Large intestine (tissue), 3 donors: Measurements from ENCODE around the gene MSL3B. TPM values are rescaled to one million over a fixed set of nuclear protein-coding genes. Genes with fewer than 3 reads are reported as not detected.

Experiments
- DNase-seq, 2 donors: peaks; one replicate each; pipeline versions ENCODE4 v3.0.0 to v3.0.0-alpha.2; 2013
- H3K27ac ChIP-seq: one replicate; pipeline ENCODE4 v1.5.1; 2013; ENCODE audit warnings: low read length
- H3K27me3 ChIP-seq: 2 replicates; pipeline ENCODE4 v1.6.1; 2013; ENCODE audit warnings: low read length; ENCODE audit not compliant: control insufficient read depth, insufficient read depth
- H3K36me3 ChIP-seq: 2 replicates; pipeline ENCODE4 v1.6.1; 2013; ENCODE audit warnings: low read length; ENCODE audit not compliant: control insufficient read depth, insufficient read depth
- H3K4me1 ChIP-seq: one replicate; pipeline ENCODE4 v1.6.1; 2013; ENCODE audit warnings: low read length; ENCODE audit not compliant: control insufficient read depth, insufficient read depth
- H3K4me3 ChIP-seq: one replicate; pipeline ENCODE4 v1.5.1; 2013; ENCODE audit warnings: low read length
- H3K9me3 ChIP-seq: one replicate; pipeline ENCODE4 v1.6.1; 2013; ENCODE audit warnings: mild to moderate bottlenecking, low read depth, low read length, moderate library complexity; ENCODE audit not compliant: control insufficient read depth
- WGBS: methylation state at CpG from one replicate; pipeline ENCODE4 v1.1.5; 2013; ENCODE audit warnings: low lambda C conversion rate; ENCODE audit not compliant: insufficient coverage; 5-methylcytosine and 5-hydroxymethylcytosine counted together
- polyA plus RNA-seq: library from polyadenylated mRNA; unstranded; fragments of 120-200 nt; gene quantifications from one replicate; pipeline ENCODE4 v1.2.1, GENCODE V29; 2013

Gene MSL3B

DNA sequence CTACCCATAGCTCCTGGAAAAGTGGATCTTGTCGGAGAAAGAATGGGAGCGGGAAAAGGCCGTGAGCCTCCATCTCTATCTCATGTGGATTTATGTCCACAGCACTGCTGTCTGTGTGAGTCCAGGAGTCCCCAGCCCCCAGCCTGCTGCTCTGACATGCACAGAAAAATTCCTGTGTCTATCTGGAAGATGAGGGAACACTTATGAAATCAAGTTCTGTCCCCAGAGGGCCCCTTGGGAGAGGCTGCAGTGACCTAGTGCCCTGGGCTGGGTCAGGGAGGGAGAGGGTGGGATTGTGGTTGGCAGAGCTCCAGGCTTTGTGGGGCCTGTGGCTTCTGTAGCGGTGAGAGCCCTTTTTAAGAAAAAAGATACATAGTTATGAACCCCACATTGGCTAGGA is 51.4 kb downstream of the MSL3B start:
- Histone ChIP-seq H3K27me3 (no peaks in the 10 kb centered on the region), H3K9me3 (no peaks in the 10 kb centered on the region), H3K4me1 (peaks cover 24% of the 10 kb centered on the region), H3K27ac (peak overlapping the region; percentile 58), H3K4me3 (no peak overlapping the region), H3K36me3 (no peaks in the 10 kb centered on the region)
- peak; percentile 62 to 82 for DNase-seq
- no CpG with 5 or more reads among the region's 4 CpGs for WGBS

DNA sequence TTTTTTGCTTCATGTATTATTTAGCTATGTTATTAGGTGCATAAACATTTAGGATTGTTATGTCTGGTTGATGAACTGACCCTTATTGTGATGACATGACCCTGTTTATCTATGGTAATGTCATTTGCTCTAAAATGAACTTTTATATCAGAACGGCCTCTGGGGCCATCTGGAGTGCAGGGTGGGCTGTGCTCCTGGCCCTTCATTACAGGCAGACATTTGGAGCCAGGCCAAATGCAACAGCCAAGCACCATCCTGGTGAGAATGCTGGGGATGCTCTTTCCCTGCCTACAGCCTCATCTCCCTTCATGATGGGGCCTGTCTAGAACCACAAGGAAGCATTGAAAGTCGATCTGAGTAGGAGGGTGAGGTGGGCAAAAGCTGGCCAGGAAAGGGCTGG is 51.9 kb downstream of the MSL3B start:
- WGBS = no CpG with 5 or more reads among the region's 2 CpGs
- Histone ChIP-seq H3K36me3 (no peaks in the 10 kb centered on the region), H3K27ac (peak overlapping the region; percentile 58), H3K4me3 (no peak overlapping the region), H3K27me3 (no peaks in the 10 kb centered on the region), H3K4me1 (peaks cover 24% of the 10 kb centered on the region), H3K9me3 (no peaks in the 10 kb centered on the region)
- DNase-seq = no peak

DNA sequence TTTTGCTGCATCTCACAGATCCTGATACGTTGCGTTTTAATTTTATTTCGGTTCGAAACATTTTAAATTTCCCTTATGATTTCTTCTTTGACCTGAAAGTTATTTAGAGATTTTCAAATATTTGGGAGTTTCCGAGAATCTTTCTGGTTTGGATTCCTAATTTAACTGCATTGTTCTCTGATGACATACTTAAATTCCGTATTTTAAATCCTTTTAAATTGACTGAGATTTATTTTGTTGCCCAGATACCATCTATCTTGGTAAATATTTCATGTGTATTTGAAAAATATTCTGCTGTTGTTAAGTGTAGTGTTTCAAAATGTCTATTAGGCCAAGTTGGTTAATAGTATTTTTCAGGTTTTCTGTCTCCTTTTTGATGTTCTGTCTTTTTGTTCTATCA is 52.3 kb downstream of the MSL3B start:
- Histone ChIP-seq H3K4me1 (peaks cover 24% of the 10 kb centered on the region), H3K27me3 (no peaks in the 10 kb centered on the region), H3K9me3 (no peaks in the 10 kb centered on the region), H3K36me3 (no peaks in the 10 kb centered on the region), H3K27ac (no peak overlapping the region), H3K4me3 (no peak overlapping the region)
- 100% methylated on average over 4 of the region's 6 CpGs for WGBS
- DNase-seq = no peak

Other genes with a start within 250 kb of the MSL3B start
- gene UGT1A10, start 231.9 kb downstream of the MSL3B start, polyA plus RNA-seq = 0.06 TPM
- gene UGT1A9, start 196.5 kb downstream of the MSL3B start, polyA plus RNA-seq = not detected
- gene UGT1A7, start 186.5 kb downstream of the MSL3B start, polyA plus RNA-seq = not detected
- 0.06 TPM for gene UGT1A6, start 175.5 kb downstream of the MSL3B start, polyA plus RNA-seq
- gene UGT1A5, start 155.5 kb downstream of the MSL3B start, polyA plus RNA-seq = 0.15 TPM
- 0.04 TPM for gene UGT1A4, start 149.7 kb downstream of the MSL3B start, polyA plus RNA-seq
- 0.16 TPM for gene UGT1A3, start 139.3 kb downstream of the MSL3B start, polyA plus RNA-seq
- gene UGT1A1, start 108.1 kb downstream of the MSL3B start, polyA plus RNA-seq = 1.6 TPM
- 0.16 TPM for gene MROH2A, start 90.1 kb downstream of the MSL3B start, polyA plus RNA-seq
- 10.6 TPM for gene HJURP, start 13.9 kb downstream of the MSL3B start, polyA plus RNA-seq
- gene TRPM8, start 49.0 kb upstream of the MSL3B start, polyA plus RNA-seq = 0.15 TPM
- 0.06 TPM for gene SPP2, start 182.3 kb upstream of the MSL3B start, polyA plus RNA-seq